OCI-LY7 (cell line): ENCODE results near the gene CXorf66.

Source experiments
- EZH2phosphoT487 ChIP-seq: fragments of 200-600 bp; sonication (generic); IDR thresholded peaks from 2 replicates; pipeline ENCODE4 v1.6.1; 2018; ENCODE audit warnings: low read depth, borderline replicate concordance, mild to moderate bottlenecking, mixed run types, antibody characterized with exemption, low read length, moderate library complexity, mixed read lengths
- TF ChIP-seq, protein P1 (sequence below): fragments of 200-600 bp; sonication (generic); conservative IDR thresholded peaks from 2 replicates; pipeline ENCODE4 v1.5.1; 2014; ENCODE audit warnings: mild to moderate bottlenecking, antibody characterized with exemption, low read length, moderate library complexity, mixed read lengths

DNA sequence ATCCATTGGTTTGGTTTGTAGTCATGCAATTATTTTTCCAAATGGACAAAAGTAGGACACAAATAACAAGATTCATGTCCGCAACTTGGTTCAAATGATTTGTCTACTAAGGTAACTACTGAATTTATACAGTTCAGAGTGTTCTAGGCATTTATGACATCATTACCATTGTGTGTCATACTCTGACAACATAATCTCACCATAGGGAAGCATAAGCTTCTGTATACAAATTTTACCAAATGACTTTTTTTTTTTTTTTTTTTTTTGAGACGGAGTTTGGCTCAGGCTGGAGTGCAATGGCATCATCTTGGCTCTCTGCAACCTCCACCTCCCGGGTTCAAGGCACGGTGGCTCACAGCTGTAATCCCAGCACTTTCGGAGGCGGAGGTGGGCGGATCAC, at the start of gene CXorf66:
- TF ChIP-seq, protein P1, sequence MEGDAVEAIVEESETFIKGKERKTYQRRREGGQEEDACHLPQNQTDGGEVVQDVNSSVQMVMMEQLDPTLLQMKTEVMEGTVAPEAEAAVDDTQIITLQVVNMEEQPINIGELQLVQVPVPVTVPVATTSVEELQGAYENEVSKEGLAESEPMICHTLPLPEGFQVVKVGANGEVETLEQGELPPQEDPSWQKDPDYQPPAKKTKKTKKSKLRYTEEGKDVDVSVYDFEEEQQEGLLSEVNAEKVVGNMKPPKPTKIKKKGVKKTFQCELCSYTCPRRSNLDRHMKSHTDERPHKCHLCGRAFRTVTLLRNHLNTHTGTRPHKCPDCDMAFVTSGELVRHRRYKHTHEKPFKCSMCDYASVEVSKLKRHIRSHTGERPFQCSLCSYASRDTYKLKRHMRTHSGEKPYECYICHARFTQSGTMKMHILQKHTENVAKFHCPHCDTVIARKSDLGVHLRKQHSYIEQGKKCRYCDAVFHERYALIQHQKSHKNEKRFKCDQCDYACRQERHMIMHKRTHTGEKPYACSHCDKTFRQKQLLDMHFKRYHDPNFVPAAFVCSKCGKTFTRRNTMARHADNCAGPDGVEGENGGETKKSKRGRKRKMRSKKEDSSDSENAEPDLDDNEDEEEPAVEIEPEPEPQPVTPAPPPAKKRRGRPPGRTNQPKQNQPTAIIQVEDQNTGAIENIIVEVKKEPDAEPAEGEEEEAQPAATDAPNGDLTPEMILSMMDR, result no peak
- TF ChIP-seq EZH2phosphoT487, result no peak
